K562 (cell line): ENCODE data around the gene KCNK6. TPM values are rescaled to one million over a fixed set of nuclear protein-coding genes. Genes with fewer than 3 reads are reported as not detected.

Experiments used
- ARHGAP35 ChIP-seq: fragments of 450-650 bp; IDR thresholded peaks from 2 replicates; pipeline ENCODE4 v1.6.1; 2018; ENCODE audit not compliant: partially characterized antibody
- EGR1 ChIP-seq: fragments of 450-650 bp; conservative IDR thresholded peaks from 2 replicates; pipeline ENCODE4 v1.6.1; 2017; ENCODE audit warnings: mild to moderate bottlenecking
- HLTF ChIP-seq: fragments of 450-650 bp; IDR thresholded peaks from 2 replicates; pipeline ENCODE4 v1.6.1; 2016
- ZBED1 ChIP-seq: IDR thresholded peaks from 2 replicates; pipeline ENCODE4 v1.6.1; 2014
- polyA plus RNA-seq, 8 experiments: library from polyadenylated mRNA; depleted of rRNA in 4 of 8; stranded (reverse) in 5 of 8; unstranded in 3 of 8; fragments of >200 nt; fragmentation: Nextera tagmentation in 2 of 8; fragmentation: Illumina TruSeq in 1 of 8; extraction: Ambion mirVana in 2 of 8; extraction: Trizol in 1 of 8; gene quantifications; 2 replicates each; pipeline versions ENCODE4 v1.2.1 to v1.2.3, GENCODE V29; 2011 to 2014; ENCODE audit warnings: inconsistent platforms in 1 of 8, missing spikeins in 1 of 8
- total RNA-seq, 7 experiments: library from RNA; depleted of rRNA in 6 of 7; stranded (reverse); fragments of >200 nt in 6 of 7; fragmentation: Illumina TruSeq in 2 of 7; extraction: Trizol in 2 of 7; gene quantifications; 2 replicates each; pipeline versions ENCODE4 v1.2.1 to v1.2.3, GENCODE V29; 2011 to 2021; ENCODE audit warnings: low replicate concordance in 1 of 7
- TF ChIP-seq, protein P1 (sequence below), 2 experiments: fragments of 450-650 bp in 1 of 2; sonication (generic) in 1 of 2; formaldehyde crosslinking in 1 of 2; IDR thresholded peaks; 2 replicates each; pipeline versions ENCODE4 v1.7.1 to v1.9.0; 2016 to 2022; ENCODE audit warnings: inconsistent platforms in 1 of 2, mild to moderate bottlenecking in 1 of 2, missing genetic modification reagents in 1 of 2
- TF ChIP-seq, protein P2 (sequence below): fragments of 450-650 bp; formaldehyde crosslinking; conservative IDR thresholded peaks from 2 replicates; pipeline ENCODE4 v1.4.0; 2022; ENCODE audit warnings: mild to moderate bottlenecking, missing genetic modification characterization

Gene KCNK6
- total and polyA plus RNA-seq, 9 of the 15 experiments (the other 6 are each of a cell fraction or from before 2014, with no cell fraction given) = 0.05 to 0.42 (median 0.15) TPM

DNA sequence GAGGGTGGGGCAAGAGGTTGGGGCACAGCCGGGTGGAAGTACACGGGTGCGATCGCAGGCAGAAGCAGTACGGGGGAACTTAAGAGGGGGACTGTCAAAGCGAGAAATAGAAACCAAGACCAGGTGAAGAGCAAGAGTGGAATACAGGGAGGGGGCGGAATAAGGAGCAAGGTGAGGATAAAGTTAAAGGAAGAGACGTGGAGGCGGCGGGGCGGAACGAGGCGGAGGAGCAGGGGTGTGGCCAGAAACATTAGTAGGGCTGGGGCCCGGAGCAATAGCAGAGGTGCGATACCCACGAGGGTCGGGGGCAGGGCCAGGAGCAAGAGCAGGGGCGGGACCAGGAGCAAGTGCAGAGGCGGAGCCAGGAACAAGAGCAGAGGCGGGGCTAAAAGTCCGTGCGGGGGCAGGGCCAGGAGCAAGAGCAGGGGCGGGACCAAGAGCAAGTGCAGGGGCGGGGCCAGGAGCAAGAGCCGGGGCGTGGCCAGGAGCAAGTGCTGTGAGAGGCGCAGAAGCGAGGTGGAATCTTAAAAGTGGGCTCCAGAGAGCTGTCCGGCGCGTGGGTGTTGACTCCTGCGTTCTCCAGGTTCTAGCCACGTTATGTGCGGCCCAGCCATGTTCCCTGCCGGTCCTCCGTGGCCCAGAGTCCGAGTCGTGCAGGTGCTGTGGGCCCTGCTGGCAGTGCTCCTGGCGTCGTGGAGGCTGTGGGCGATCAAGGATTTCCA is 17.2 kb downstream of the KCNK6 start (continued):
- TF ChIP-seq, protein P1, sequence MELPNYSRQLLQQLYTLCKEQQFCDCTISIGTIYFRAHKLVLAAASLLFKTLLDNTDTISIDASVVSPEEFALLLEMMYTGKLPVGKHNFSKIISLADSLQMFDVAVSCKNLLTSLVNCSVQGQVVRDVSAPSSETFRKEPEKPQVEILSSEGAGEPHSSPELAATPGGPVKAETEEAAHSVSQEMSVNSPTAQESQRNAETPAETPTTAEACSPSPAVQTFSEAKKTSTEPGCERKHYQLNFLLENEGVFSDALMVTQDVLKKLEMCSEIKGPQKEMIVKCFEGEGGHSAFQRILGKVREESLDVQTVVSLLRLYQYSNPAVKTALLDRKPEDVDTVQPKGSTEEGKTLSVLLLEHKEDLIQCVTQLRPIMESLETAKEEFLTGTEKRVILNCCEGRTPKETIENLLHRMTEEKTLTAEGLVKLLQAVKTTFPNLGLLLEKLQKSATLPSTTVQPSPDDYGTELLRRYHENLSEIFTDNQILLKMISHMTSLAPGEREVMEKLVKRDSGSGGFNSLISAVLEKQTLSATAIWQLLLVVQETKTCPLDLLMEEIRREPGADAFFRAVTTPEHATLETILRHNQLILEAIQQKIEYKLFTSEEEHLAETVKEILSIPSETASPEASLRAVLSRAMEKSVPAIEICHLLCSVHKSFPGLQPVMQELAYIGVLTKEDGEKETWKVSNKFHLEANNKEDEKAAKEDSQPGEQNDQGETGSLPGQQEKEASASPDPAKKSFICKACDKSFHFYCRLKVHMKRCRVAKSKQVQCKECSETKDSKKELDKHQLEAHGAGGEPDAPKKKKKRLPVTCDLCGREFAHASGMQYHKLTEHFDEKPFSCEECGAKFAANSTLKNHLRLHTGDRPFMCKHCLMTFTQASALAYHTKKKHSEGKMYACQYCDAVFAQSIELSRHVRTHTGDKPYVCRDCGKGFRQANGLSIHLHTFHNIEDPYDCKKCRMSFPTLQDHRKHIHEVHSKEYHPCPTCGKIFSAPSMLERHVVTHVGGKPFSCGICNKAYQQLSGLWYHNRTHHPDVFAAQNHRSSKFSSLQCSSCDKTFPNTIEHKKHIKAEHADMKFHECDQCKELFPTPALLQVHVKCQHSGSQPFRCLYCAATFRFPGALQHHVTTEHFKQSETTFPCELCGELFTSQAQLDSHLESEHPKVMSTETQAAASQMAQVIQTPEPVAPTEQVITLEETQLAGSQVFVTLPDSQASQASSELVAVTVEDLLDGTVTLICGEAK (IDR thresholded peaks at IDR 0.05) = 0 out of 2 replicates have a peak, but pooled peaks have one; percentile 21
- TF ChIP-seq, protein P1 (CRISPR knock-in tag; IDR thresholded peaks at IDR 0.05) = no peak
- TF ChIP-seq, protein P2, sequence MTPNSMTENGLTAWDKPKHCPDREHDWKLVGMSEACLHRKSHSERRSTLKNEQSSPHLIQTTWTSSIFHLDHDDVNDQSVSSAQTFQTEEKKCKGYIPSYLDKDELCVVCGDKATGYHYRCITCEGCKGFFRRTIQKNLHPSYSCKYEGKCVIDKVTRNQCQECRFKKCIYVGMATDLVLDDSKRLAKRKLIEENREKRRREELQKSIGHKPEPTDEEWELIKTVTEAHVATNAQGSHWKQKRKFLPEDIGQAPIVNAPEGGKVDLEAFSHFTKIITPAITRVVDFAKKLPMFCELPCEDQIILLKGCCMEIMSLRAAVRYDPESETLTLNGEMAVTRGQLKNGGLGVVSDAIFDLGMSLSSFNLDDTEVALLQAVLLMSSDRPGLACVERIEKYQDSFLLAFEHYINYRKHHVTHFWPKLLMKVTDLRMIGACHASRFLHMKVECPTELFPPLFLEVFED (CRISPR knock-in tag) = peak; percentile 76; the same call in 1 of the 2 replicates
- peak; percentile 79 for TF ChIP-seq EGR1
- TF ChIP-seq HLTF = peak; percentile 75; the same call in 1 of the 2 replicates
- TF ChIP-seq ZBED1 = no peak
- peak; percentile 69 for TF ChIP-seq ARHGAP35
